HG02571 (cell line): ENCODE measurements around the gene PSMG3.

Experiments
- ATAC-seq: cut with Tn5 transposase; IDR thresholded peaks from one replicate; pipeline ENCODE4 v1.9.1; 2021; ENCODE audit warnings: mild to moderate bottlenecking, moderate library complexity; ENCODE audit not compliant: unreplicated experiment

Gene PSMG3

GRCh38 chr7:1559626-1560590 lies 9.9 kb downstream of the PSMG3 start:
- no peak for ATAC-seq

GRCh38 chr7:1558841-1559625 lies 10.8 kb downstream of the PSMG3 start:
- ATAC-seq, result no peak

DNA sequence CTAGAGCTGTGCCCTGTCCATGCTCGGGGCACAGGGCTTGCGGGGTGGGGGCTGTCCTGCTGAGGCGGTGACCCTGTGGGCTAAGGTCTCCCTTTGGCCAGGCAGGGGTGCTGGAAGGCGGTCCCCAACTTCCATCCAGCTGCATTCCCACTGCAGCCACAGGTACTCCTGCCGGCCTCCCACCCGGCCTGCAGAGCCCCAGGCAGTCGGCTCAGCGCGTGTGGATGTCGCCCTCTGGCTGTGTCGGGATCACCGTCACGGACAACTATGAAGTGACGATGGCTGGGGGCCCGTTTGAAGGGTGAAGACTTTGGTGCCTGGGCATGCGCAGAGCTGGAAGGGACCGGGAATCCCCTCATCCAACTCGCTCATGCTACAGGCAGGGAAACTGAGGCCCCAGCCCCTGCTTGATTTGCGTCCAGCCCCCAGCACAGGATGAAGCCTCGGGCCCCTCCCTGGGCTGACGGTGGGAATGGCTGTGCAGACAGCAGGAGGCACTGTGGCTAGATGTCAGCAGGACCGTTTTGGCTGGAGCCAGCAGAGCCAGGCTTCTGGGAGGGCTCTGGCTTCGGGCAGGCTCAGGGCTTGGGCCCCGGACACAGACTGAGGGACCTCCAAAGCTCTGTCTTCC lies 11.5 kb downstream of the PSMG3 start:
- ATAC-seq, result no peak

- no peak for ATAC-seq
Observed at GRCh38 chr7:1557771-1558170, 12.1 kb downstream of the PSMG3 start.

DNA sequence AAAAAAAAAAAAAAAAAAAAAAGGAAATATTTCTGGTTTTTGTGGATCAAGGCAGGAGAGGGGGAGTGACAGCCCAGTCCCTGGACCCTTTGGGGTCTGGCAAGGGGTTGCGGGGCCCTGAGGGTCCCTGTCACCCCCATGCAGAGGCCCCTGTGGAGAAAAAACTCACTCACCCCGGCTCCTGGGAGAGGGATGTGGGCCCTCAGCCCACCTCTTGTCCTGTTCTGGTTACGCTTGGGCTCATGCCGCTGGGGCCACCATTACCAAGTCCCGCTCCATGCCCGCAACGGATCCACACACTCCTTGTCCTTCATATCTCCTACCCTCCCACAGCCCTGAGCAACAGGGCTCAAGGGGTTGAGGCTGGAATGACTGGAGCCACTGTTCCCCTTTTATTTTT lies 12.8 kb downstream of the PSMG3 start:
- ATAC-seq, result no peak

- no peak for ATAC-seq
Observed at GRCh38 chr7:1555813-1556543, 13.9 kb downstream of the PSMG3 start, which contains the start of gene TMEM184A. TMEM184A (minus strand) TSS chr7:1556205; CDS start chr7:1555484, 721 bp downstream.

DNA sequence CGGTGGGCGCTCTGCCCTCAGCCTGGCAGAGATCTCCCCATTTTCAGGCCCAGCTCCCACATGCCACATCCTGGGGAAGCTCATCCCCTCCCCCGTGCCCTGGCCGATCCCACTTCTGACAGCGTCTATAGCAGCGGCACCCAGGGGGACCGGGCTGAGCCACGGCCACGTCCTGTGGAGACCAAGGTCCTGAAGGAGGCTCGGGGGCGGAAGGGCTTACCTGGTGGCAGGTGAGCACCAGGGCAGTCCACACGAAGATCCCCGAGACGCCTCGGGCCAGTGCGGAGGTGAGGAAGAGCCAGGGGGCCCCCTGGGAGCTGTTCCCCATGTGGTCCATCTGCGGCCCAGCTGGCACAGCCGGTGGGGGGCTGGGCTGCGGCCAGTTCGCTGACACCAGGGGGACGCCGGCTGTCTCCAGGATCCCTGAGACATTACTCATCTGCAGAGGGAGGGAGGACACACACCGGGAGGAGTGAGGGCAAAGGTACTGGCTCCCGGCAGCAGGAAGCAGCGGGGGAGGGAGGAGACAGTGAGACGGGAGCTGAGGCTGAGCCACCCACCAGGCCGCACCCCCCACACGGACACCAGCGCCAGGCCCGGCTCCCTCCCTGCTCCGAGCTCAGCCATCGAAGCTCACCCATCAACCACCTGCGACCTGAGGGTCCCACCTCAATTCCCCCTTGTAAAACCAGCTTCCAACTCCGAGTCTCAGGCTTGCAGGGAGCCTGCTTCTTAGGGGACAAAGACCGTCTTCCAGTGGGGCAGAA lies 14.6 kb downstream of the PSMG3 start:
- no peak for ATAC-seq

DNA sequence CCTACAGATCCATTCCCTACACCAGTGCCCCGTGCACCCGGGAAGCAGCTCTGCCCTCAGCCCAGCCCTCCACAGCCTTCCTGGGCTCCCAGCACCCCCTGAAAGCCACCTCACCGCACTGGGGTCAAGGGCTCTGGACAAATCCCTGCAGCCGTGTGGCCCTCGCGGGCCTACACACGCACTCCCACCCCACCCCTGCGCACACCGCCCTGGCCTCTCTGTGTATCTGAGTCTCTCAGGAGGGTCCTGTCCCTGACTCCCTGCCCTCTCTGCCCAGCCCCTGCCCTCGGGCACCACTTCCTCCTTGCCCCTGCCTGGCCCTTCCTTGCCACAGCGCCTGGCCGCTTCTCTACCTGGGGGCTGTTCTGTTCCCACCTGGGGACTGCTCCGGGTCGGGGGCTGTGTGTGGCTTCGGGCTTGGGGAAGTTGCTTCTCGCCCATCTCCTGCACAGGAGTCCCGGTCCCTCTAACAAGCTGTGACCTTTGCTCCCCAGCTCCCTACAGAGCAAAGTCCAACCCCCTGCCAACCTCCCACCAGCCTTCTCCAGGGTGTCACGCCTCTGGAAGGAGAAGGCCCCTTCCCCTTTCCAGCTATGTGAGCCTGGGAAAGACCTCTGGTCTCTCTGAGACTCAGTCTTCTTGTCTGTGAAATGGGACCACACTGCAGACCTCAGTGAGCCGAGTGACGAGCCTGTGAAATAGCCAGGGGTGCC lies 15.3 kb downstream of the PSMG3 start:
- ATAC-seq, result no peak

GRCh38 chr7:1553512-1554210 lies 16.2 kb downstream of the PSMG3 start:
- ATAC-seq, result no peak

- ATAC-seq, result no peak
Observed at GRCh38 chr7:1552200-1552599, 17.6 kb downstream of the PSMG3 start.

GRCh38 chr7:1550846-1551155 lies 19.0 kb downstream of the PSMG3 start:
- ATAC-seq, result no peak

GRCh38 chr7:1550005-1550845 lies 19.6 kb downstream of the PSMG3 start:
- no peak for ATAC-seq

DNA sequence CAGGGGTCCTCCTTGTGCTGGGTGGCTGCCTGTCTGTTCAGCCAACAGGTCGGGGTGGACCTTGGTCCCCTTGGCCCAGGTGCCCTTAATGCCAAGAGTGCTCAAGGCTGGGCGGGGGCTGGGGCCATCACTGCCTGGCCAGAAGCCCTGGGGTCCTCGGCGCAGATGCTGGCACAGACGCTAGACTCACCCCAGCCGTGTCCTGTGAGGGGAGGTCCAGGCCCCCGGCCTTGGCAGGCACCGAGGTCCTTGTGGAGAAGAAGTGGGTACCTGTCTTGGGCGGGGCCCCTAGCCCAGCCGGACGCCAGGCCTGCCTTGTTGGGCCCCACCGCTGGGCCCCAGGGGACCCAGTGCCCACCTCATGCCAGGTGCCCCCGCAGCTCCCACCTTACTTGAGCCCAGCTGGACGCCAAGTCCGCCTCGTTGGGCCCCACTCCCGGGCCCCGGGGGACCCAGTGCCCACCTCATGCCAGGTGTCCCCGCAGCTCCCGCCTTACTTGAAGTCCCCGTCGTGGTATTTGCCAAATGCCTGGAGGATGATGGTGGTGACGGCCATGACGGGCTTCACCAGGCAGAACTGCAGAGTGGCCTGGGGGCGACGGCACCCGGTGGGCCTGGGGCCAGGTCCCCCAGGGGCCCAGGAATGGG lies 20.4 kb downstream of the PSMG3 start:
- no peak for ATAC-seq

DNA sequence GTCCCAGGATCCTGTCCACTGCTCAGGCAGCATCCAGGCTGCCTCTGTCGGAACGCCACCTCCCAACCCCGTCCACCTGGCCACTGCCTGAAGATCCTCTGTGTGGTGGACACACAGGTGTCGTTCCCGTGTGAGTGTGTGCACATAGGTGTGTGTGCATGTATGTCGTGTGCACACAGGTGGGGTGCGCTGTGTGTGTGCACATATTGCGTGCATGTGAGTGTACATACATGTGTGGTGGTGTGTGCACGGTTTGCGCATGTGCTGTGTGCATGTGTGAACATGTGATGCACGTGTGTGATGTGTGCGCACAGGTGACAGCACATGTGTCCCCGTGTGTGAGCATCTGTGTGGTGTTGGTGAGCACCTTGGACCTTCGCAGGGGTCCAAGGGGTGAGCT lies 20.9 kb downstream of the PSMG3 start:
- no peak for ATAC-seq

DNA sequence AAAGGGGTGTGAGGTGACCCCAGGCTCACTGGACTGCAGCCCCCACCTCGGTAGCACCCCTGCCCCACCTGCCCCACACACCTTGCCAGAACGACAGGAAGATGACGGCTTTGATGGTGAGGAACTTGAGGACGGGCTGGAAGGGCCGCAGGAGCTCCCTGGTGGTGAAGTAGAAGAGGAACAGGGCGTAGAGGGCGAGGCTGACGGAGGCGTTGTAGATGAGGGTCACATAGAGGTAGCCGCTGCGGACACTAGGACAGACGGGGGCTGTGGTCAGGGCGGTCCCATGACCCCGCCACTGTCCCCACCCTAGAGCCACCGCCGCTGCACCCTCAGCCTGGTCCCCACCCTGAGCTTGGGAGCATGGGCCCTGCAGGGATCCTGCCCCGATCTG lies 21.4 kb downstream of the PSMG3 start:
- ATAC-seq, result no peak

GRCh38 chr7:1547777-1548437 lies 21.9 kb downstream of the PSMG3 start:
- ATAC-seq, result no peak
